Measurements from ENCODE around the gene HTR6.
"Not testable (repeated sequence)": the region's sequence is repeated elsewhere in the genome, so short reads cannot be mapped to it uniquely, and the experiment has no call there.

The HTR6 gene

DNA sequence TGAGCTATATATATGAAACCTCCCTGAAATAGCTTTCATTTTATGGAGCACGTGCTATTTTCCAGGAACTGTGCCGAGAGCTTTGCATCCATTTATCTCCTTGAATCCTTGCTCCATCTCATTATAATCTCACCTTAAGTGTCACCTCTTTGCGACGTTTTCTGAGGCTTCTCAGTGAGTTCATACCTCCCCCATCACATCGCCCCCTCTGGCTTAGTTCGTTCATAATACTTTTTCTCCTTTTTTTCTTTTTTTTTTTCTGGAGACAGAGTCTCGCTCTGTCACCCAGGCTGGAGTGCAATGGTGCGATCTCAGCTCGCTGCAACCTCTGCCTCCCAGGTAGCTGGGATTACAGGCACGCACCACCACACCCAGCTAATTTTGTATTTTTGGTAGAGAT is 25.4 kb upstream of the HTR6 start:
- not testable (repeated sequence) for DNase-seq (ENCODE audit: low read depth); H3K4me3 ChIP-seq (ENCODE audit: low read depth, low read length)
- TF ChIP-seq, protein P1, sequence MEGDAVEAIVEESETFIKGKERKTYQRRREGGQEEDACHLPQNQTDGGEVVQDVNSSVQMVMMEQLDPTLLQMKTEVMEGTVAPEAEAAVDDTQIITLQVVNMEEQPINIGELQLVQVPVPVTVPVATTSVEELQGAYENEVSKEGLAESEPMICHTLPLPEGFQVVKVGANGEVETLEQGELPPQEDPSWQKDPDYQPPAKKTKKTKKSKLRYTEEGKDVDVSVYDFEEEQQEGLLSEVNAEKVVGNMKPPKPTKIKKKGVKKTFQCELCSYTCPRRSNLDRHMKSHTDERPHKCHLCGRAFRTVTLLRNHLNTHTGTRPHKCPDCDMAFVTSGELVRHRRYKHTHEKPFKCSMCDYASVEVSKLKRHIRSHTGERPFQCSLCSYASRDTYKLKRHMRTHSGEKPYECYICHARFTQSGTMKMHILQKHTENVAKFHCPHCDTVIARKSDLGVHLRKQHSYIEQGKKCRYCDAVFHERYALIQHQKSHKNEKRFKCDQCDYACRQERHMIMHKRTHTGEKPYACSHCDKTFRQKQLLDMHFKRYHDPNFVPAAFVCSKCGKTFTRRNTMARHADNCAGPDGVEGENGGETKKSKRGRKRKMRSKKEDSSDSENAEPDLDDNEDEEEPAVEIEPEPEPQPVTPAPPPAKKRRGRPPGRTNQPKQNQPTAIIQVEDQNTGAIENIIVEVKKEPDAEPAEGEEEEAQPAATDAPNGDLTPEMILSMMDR (conservative IDR thresholded peaks at IDR 0.05; ENCODE audit: low read depth, low read length) = peak; percentile 15

DNA sequence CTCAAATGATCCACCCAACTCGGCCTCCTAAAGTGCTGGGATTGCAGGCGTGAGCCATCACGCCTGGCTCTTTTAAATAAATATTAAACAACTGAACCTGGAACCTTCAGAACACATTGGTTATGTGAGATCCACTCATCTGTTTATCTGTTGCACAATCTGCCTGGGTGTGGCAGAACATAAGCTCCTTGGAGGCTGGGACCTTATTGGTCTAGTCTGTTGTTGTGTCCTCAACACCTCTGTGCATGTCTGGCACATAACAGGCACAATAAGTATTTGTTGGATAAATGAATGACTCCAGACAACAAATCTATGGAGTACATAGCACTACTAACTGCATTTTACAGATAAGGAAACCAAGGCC is 24.7 kb upstream of the HTR6 start:
- peak; percentile 76 for DNase-seq (ENCODE audit: low read depth)
- H3K4me3 ChIP-seq (ENCODE audit: low read depth, low read length) = no peak overlapping the region
- TF ChIP-seq, protein P1 (conservative IDR thresholded peaks at IDR 0.05; ENCODE audit: low read depth, low read length) = no peak

DNA sequence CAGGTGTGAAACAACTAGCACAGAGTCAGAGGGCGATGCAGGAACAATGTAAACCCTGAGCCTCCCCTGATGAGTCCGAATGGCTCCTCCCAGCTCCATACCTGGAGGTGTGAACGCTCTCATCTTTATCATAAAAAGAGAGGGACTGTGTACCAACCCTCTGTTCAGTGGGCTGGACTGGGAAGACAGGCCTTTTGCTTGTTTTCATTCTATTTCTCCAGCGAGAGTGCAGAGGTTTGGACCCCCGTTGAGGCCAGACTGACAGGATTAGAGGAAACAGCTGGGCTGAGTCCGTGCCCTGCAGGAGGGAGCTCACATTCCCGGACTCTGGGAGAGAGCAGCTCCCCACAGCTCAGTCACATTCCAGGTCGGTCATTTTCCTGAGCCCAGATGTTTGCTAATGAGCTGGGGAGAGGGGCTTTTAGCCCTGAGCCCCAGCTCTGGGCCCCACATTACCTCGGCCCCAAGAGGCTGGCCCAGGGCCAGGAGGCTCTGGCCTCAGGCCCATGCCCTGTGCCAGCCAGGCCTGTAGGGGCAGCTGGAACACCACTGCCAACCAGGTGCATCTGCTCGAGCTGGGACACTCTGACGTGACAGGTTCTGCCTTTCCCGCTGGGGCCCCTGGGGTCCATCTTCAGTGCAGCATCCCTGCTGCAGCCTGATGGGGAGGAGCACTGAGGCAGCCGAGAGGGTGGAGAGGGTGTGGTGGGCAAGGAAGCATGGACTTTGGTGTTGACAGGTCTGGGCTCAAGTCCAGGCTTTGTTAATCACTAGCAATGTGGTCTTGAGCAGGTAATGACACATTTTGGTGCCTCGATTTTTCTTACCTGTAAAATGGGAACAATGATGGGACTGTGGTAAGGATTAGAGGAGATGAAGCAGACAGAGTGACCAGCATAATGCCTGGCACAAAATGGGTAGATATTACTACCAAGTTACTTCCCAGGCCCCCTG is 24.0 kb upstream of the HTR6 start:
- DNase-seq (ENCODE audit: low read depth) = peak; percentile 95
- no peak overlapping the region for H3K4me3 ChIP-seq (ENCODE audit: low read depth, low read length)
- TF ChIP-seq, protein P1 (conservative IDR thresholded peaks at IDR 0.05; ENCODE audit: low read depth, low read length) = no peak

DNA sequence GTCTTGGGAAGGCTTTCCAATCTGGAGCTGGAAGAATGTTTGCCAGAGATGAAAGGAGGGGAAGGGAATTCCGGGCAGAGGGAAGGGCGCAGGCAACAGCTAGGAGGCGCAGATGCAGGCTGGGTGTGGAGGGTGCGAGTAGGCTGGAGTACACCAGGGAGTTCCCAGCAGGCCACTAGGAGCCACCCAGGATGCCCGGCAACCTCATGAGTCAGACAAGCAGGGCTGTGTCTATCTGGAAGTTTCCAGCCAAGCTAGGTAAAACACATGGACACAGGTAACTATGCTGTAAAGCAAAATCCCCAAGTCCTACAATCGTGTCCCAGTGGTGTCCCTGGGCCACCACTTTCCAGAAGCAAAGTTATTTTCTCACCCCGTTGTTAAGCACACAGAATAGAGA is 21.6 kb upstream of the HTR6 start:
- peak; percentile 58 for DNase-seq (ENCODE audit: low read depth)
- peak overlapping the region; percentile 91 for H3K4me3 ChIP-seq (ENCODE audit: low read depth, low read length)
- TF ChIP-seq, protein P1 (conservative IDR thresholded peaks at IDR 0.05; ENCODE audit: low read depth, low read length) = peak; percentile 30

DNA sequence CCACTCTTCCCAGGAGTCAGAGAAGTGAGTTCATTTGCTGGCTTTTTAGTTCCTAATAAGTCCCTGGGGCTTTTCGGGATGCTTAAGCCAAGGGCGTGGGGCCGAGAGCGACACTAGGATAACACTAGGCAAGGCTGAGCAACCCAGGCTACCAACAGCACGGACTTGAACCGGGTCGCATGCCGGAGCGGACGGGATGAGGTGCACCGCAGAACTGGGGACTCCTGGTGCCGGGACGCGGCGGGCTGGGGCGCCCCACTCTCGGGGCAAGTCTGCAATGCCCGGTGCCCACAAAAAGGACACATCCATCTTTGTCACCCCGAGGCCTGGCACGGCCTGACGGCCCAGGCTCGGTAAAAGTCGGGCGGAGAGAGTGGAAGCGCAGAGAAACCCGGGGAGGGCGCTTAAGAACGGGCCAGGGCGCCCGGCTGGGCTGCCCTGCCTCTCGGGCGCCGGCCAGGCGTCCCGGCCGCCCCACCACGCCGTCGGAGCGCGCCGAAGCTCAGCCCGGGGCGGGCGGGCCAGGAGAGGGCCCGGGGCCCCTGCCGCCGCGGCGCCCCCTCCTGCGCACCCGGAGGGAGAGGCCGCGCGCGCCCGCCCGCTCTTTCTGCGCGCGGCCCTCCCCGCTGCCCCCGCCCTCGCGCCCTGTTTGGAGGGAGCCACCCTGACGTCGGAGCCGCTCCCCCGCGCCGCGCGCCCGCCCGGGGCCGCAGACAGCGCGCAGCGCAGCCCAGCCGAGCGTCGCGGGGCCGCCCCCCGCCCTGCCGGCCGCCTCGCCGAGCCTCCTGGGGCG is 20.9 kb upstream of the HTR6 start, which contains the start of gene NBL1:
TSS of gene NBL1 (plus strand) at position 710 of the 793 bp plus-strand sequence. CDS start 10,720 bp downstream, outside the sequence.
- DNase-seq (ENCODE audit: low read depth) = peak; percentile 80
- TF ChIP-seq, protein P1 (conservative IDR thresholded peaks at IDR 0.05; ENCODE audit: low read depth, low read length) = no peak
- H3K4me3 ChIP-seq (ENCODE audit: low read depth, low read length) = peak within 1 kb of the TSS; percentile 91

DNA sequence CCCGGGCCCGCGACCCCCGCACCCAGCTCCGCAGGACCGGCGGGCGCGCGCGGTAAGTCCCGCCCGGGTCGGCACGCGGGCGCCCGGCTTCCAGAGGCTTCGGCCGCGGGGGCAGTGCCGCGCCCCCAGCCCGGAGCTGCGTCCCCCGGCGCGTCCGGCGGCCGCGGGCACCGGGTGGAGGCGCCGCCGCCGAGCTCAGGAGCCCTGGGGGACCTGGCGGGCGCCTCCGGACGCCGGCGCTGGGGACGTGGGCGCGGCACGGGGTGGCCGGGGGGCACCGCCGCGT is 20.3 kb upstream of the HTR6 start:
- no peak for DNase-seq (ENCODE audit: low read depth)
- H3K4me3 ChIP-seq (ENCODE audit: low read depth, low read length) = peak overlapping the region; percentile 91
- TF ChIP-seq, protein P1 (conservative IDR thresholded peaks at IDR 0.05; ENCODE audit: low read depth, low read length) = no peak

Measured in choroid plexus epithelial cell (primary cell).